HG02763 (cell line): ENCODE data around the gene RIPOR1.

ENCODE experiments used
- ATAC-seq: cut with Tn5 transposase; IDR thresholded peaks from one replicate; pipeline ENCODE4 v1.9.1; 2021; ENCODE audit warnings: mild to moderate bottlenecking, moderate library complexity; ENCODE audit not compliant: unreplicated experiment

The RIPOR1 gene

DNA sequence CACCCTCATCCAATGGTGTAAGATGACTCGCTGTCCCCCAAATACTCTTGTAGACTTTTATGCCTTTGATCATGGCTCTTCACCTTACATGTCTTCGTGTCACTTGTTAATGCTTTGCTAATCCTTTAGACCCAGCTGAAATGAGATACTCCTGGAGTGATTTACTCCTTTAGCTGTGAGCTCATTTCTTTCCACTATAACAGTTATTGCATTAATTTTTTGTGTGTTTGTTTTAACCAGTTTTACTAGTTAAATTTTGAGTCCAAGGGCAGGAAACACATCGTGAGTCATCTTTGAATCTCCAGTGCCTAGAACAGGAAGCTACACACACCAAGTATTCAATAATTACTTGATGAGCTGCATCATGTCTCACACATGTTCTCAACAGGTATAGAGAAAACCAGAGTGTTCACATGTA, 27.2 kb downstream of the RIPOR1 start:
- ATAC-seq = no peak

DNA sequence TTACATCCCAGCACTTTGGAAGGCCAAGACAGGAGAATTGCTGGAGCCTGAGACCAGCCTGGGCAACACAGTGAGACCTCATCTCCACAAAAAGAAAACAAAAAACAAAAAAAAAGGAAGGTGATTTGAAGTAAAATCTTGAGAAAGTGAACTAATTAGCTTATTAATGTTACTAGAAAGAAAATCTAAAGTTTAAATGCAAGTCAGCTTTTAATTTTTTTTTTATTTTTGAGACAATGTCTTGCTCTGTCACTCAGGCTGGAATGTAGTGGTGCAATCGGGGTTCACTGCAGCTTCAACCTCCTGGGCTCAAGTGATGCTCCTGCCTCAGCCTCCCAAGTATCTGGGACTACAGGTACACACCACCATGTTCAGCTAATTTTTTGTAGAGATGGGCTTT, 30.2 kb downstream of the RIPOR1 start:
- no peak for ATAC-seq

DNA sequence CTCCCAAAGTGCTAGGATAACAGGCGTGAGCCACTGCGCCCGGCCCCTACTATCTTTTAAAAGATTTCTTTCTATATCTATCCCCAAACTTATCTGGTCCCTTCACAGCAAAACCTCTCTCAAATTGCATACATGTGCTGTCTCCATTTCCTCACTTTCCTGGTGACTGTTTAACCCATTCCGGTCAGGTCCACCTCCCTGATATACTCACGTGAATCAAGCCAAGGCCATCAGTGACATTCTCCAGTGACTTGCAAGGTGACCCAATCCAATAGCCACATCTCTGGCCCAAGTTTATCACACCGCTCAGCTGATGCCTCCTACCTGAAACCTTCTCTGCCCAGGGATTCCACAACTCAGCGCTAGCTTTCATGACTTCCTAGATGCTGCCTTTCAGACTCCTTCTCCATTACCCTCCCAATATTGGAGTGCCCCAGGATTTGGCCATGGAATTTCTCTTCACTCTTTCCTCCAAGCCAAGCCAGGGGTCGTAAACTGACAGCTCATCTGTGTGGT, 32.3 kb downstream of the RIPOR1 start:
- ATAC-seq = no peak

DNA sequence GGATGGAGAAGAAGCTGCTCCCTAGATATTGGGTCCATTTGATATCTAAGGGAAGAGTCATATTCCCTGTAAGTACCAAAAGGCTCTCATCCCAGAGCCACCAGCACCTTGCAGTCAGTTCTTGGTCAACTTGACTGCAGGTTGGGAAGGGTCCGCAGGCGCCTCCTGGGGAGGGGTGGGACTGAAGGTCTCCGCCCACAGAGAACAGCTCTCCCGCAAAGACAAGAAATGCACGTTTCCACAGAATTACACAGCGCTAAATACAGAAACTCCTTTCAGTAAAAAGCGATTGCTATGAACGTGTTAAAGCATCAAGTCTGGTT, 32.8 kb downstream of the RIPOR1 start:
- ATAC-seq = no peak

DNA sequence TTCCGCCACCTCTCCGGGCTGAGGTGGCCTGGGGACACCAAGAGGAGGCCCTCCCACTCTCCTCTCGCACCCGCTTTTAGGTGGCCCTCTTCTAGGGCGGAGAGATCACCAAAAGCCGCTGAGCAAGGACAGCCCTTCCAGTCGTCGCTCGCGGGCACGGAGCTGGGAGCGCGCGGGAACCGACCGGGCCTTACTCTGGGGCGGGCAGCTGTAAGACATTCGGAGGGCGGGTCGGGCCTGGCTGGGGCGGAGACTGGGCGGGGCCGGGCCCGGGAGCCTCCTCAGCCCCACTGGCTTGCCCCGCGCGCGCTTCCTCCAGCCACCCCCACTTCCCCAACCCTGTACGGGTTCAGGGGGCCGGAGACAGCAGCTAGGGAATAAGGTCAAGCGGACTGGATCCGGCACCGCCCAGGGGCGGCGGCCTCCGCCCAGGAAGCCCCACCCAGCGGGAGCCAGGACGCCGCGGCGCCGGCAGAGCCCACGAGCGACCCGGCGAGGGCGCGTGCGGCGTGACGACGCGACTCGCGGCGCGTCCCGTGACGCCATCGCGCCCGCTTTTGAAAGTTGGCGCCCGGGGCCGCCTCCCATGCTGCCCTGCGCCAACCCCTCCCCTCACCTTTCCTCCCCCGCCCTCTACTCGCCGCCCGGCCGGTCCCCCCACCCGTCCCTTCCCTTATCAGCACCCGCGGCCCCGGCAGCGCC, 33.3 kb downstream of the RIPOR1 start:
- ATAC-seq = peak; percentile 80

DNA sequence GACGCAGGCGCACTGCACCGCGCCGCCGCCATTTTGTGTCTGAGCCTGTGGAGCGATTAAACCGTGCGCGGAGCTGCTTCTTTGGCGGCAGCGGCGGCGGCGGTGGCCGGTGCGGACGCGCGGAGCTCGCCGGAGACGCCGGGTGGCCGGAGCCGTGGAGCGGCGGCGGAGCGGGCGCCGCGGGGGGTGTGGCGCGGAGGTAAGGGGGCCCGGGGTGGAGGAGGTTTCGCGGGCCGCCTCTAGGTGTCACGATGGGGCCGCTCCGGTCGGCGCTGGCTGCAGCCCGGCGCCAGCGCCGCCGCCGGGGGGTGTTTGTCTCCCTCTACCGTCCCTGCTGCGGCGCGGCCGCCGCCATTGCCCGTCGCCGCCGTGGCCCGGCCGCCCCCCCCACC, 33.9 kb downstream of the RIPOR1 start, which contains the start of gene CTCF:
Gene CTCF, plus strand, starts transcription at position 1 of the 392 bp plus-strand sequence. CDS start 48,307 bp downstream, outside the sequence.
- ATAC-seq = peak; percentile 51

DNA sequence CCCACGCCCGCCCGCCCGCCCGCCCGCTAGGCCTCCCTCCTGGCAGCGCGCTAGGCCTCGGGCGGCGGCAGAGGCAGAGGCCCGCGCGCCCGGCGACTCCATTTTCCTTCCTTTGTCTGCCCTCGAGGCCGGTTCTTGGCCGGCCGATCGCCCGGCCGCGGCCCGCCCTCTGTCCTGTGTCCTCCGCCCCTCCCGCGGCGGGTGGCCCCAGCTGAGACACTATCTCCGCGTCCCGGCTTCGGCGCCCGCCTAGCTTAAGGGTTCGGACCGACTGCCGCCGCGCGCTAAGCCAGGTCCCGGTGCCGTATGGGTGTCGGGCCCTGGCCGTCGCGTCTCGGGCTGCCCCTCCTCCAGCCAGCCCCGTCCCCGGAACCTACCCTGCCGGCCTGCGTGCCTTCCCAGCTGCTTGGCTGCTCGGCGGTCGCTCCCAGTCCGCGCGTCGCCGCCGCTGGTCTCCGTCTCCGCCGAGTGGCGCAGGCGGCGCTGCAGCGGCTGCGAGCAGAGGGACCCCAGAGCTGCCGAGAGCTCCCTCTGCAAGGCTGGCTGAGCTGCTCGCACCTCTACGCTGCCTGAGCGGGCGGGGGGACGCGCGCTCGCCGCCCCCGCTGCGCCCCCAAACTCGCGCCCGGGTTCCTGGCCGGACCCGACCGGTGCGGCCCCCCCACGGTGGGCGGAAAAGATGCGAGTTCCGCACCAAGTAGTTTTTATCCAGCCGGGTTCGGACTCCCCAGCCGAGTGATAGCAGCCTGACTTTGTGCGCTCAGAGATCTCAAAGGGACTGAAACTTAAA, 34.5 kb downstream of the RIPOR1 start:
- peak; percentile 10 for ATAC-seq

DNA sequence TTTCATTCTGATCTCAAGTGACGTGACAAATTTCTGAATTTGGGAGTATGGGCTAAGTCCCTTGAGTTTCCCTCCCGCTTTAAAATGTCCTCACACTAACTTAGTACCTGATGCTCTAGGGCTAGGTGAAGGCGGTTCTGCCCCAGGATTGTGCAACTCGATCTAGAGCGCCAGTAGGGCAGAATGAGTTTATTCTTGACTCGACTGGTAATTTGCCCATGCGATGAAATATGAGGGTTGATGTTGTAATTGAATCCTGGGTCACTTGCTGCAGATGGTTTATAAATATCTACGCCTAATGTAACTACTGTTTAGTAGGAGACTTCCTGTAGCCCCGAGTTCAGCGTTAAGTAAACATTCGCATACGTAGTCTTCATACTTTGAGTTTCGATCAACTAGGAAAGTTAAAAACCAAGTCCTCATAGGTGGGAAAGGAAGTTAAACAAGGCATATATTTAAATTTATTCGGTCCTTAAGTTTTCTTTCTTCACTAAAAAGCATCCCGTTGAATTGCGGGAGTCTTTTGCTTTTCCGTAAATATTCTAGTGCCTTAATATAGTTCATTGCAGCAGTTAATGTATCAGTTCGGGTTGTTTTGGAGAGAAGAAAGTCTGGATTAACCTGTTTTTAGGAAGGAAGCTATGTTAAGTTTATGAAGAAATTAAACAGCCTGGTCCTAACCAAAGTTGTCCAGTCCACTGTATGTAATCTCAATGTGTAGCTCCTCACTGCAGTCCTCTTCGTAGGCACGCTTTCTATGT, 35.3 kb downstream of the RIPOR1 start:
- no peak for ATAC-seq

DNA sequence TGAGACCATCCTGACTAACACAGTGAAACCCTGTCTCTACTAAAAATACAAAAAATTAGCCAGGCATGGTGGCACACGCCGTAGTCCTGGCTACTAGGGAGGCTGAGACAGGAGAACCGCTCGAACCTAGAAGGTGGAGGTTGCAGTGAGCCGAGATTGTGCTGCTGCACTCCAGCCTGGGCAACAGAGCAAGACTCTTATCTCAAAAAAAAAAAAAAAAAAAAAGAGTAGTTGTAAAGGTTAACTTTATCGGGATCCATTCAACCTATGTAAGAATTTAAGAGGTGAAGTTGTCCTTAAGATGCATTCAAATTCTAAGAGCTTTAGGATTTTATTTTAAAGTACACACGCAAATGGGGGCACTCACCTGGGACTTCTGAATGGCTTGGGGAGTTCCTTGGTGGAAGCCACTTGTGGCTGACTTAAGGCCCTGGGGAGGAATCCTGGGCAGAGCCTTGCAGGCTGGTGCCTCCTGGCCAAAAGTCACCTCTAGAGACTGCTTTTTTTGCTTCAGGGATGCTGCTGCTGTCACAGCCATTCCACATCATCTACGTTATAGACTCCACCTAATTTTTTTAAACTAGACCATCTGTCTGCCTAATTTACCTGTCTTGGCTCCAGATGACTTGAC, 37.0 kb downstream of the RIPOR1 start:
- no peak for ATAC-seq

DNA sequence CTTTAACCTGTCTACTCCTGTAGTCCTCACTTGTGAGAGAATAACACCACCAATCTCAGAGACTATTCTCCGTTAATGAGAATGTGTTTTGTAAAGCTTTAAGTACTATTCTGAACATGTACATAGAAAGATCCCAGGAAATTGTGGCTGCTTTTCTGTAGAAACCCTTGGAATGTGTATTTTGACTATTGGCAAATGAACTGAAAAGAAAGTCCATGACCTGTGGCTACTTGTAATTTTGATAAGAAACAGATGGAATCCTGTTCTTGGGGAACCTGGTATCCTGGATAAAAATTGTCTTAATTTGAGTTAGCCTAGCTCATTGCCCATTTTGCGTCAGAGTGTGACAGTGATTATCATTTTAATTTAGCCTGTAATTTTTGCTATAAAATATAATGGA, 42.8 kb downstream of the RIPOR1 start:
- ATAC-seq = no peak

DNA sequence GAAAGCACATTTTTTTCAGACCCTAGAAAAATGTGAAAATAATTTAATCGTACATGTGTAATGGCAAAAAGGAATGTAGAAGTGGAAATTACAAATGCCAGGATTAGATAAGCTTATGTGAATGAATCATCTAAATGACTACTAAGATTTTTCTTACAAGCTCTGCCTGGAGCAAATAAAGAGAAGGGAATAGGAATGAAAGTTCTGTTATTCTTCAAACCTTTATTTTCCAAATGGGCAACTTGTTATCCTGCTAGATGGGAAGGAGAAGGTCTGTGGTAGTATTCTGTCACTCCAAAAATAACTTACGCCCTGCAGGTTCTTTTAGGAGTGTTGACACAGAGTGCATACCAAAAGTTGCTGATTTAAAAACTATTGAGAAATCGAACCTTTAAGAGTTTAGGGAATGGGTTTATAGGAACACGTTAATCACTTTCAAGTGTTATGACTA, 43.4 kb downstream of the RIPOR1 start:
- ATAC-seq = no peak

DNA sequence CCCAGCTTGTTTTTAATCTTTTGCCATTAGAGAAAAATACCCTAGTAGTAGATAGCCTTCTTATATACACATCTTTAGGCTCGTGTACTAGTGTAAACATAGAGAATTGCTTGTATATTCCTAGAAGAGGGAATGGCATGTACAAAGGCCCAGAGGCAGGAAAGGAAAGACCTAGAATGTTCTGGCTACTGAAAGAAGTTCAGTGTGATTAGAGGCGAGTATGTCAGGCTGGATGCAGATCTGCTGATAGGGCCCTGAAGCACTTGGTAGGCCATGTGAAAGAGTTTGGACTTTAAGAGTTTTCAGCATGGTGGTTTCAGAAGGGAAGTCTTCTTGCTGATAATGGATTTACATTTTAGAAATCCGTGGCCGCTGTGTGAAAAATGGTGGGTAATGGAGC, 51.1 kb downstream of the RIPOR1 start:
- no peak for ATAC-seq

DNA sequence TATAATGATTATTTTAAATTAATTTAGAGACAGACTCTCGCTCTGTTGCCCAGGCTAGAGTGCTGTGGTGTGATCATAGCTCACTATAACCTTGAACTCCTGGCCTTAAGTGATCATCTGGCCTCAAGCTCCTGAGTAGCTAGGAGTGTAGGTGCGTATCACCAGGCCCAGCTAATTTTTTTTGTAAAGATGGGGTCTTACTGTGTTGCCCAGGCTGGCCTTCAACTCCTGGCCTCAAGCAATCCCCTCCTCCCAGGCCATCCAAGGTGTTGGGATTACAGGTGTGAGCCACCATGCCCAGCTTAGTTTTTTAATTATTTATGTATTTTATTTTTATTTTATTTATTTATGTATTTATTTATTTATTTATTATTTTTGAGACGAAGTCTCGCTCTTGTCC, 51.6 kb downstream of the RIPOR1 start:
- no peak for ATAC-seq

DNA sequence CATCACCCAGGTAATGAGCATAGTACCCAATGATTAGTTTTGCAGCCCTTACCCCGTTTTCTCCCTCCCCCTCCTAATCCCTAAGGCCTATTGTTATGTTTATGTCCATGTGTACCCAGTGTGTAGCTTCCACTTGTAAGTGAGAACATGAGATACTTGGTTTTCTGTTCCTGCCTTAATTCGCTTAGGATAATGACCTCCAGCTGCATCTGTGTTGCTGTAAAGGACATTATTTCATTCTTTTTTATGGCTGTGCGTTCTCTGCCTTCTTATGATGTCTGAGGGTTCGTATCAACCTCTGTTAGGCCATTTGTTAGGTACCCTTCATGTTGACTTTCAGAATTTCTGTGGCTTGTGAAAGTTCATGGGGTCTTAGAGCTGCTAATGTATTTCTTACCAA, 64.7 kb downstream of the RIPOR1 start:
- ATAC-seq = no peak

DNA sequence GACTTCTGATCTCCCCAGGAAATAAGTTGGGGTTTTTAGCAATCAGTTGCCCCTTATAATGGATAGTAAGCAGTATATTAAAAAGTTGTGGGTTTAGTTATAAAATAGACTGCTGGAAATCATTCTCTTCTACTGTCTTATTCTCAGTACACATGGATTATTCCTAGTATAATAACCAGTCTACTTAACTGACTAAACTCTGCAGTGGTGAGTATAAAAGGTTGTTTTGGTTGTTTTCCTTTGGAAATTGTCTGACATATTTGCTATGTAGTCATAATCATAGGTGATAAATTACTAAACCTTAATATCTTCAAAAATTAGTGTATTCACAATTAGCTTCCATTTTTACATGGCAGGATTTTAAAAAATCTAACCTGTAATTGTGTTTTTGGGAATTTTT, 65.1 kb downstream of the RIPOR1 start:
- no peak for ATAC-seq

DNA sequence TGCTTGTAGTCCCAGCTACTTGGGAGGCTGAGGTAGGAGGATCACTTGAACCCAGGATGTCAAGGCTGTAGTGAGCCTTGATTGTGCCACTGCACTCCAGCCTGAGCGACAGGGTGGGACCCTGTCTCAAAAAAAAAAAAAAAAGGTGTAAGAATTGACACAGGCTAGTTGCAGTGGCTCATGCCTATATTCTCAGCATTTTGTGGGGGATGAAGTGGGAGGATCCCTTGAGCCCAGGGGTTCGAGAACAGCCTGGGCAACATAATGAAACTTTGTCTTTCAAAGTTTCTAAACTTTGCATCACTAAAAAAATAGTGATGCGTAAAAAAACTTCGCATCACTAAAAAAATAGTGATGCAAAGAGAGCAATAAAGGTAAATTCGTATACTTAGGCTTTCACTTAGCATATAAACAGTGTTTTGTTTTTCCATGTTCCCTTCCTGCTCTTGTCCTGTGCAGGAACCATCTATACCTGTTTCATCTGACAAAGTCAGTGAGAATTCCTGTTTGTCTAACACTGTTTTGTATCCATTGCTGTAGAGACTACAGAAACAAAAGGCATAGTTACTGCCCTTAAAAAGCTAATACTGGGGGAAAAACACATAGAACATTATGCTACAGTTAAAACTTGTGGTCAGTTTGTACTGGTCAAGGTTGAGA, 65.8 kb downstream of the RIPOR1 start:
- ATAC-seq = no peak

DNA sequence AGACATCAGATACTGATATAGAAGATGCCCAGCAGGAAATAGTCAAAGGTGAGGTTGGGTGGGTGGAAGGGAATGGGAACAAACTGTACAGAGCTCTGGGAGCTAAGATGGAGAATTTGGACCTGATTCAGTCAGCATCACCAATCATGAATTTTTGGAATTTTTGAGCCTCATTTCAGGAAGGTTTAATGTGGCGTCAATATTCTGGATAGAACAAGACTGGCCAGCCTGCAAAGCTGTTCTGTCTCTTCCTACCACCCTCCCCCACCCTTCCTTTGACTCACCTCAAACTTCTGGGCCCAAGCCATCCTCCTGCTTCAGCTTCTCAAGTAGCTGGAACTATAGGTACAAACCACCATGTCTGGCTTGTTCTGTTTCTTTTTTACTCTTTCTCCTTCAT, 66.3 kb downstream of the RIPOR1 start:
- no peak for ATAC-seq
